OCI-LY7 (cell line): ENCODE measurements around the gene POU2F3. TPM values are rescaled to one million over a fixed set of nuclear protein-coding genes. Genes with fewer than 3 reads are reported as not detected.

Experiments used
- BruUV-seq: library from RNA; stranded (reverse); fragments of 400-500 nt; replicated peaks from 2 replicates; lab custom pipeline; 2021; lab: Mats Ljungman, UMichigan
- CTCF ChIA-PET: fragments of 300-600 bp; sonication (Branson Sonifier 250); formaldehyde crosslinking; loops from one replicate; lab custom pipeline; 2022; ENCODE audit warnings: antibody characterized with exemption; ENCODE audit not compliant: unreplicated experiment; lab: Charles Lee
- POLR2A ChIA-PET: fragments of 300-600 bp; sonication (Branson Sonifier 250); formaldehyde crosslinking; loops from one replicate; lab custom pipeline; 2022; ENCODE audit warnings: antibody characterized with exemption; lab: Charles Lee
- DNase-seq: peaks from one replicate; pipeline ENCODE4 v3.0.0-alpha.2; 2015; ENCODE audit warnings: low spot score
- H2AFZ ChIP-seq: fragments of 200-600 bp; sonication (generic), shearing (Covaris generic); 2 replicates; pipeline ENCODE4 v1.6.1; 2014; ENCODE audit warnings: mild to moderate bottlenecking, antibody characterized with exemption, low read length, moderate library complexity
- H3K27ac ChIP-seq: fragments of 200-600 bp; sonication (generic); 2 replicates; pipeline ENCODE4 v1.5.1; 2014; ENCODE audit warnings: mixed run types, low read depth, mild to moderate bottlenecking, moderate library complexity, low read length, inconsistent platforms; ENCODE audit not compliant: poor library complexity, severe bottlenecking
- H3K36me3 ChIP-seq: fragments of 200-600 bp; sonication (generic); 2 replicates; pipeline ENCODE4 v1.6.1; 2014; ENCODE audit warnings: mild to moderate bottlenecking, antibody characterized with exemption, low read length, moderate library complexity, mixed read lengths; ENCODE audit not compliant: insufficient read depth
- H3K4me1 ChIP-seq: fragments of 200-600 bp; sonication (generic); 2 replicates; pipeline ENCODE4 v1.5.1; 2014; ENCODE audit warnings: mild to moderate bottlenecking, low read length; ENCODE audit not compliant: insufficient read depth, poor library complexity, severe bottlenecking
- H3K4me2 ChIP-seq: fragments of 200-600 bp; sonication (generic); 2 replicates; pipeline ENCODE4 v1.6.1; 2014; ENCODE audit warnings: mild to moderate bottlenecking, low read length
- H3K4me3 ChIP-seq: fragments of 200-600 bp; sonication (generic); 2 replicates; pipeline ENCODE4 v1.5.1; 2014; ENCODE audit warnings: mild to moderate bottlenecking, low read depth, low read length; ENCODE audit not compliant: poor library complexity, severe bottlenecking
- H3K79me2 ChIP-seq: fragments of 200-600 bp; sonication (generic); 2 replicates; pipeline ENCODE4 v1.6.1; 2016; ENCODE audit warnings: low read depth, mild to moderate bottlenecking, low read length, moderate library complexity, mixed read lengths; ENCODE audit not compliant: insufficient read depth
- H3K9me2 ChIP-seq: fragments of 200-600 bp; sonication (generic); 2 replicates; pipeline ENCODE4 v1.6.1; 2016; ENCODE audit warnings: mild to moderate bottlenecking, low read length, mixed read lengths; ENCODE audit not compliant: insufficient read depth
- H3K9me3 ChIP-seq: fragments of 200-600 bp; sonication (generic); 2 replicates; pipeline ENCODE4 v1.6.1; 2014; ENCODE audit warnings: mild to moderate bottlenecking, mixed run types, low read length, mixed read lengths
- H4K20me1 ChIP-seq: fragments of 200-600 bp; sonication (generic); 2 replicates; pipeline ENCODE4 v1.6.1; 2014; ENCODE audit warnings: mild to moderate bottlenecking, antibody characterized with exemption, low read length, moderate library complexity, mixed read lengths; ENCODE audit not compliant: insufficient read depth
- CTCF ChIP-seq: fragments of 200-600 bp; sonication (generic); conservative IDR thresholded peaks from 2 replicates; pipeline ENCODE4 v1.5.1; 2014; ENCODE audit warnings: mild to moderate bottlenecking, antibody characterized with exemption, low read length, moderate library complexity, mixed read lengths
- EZH2phosphoT487 ChIP-seq: fragments of 200-600 bp; sonication (generic); IDR thresholded peaks from 2 replicates; pipeline ENCODE4 v1.6.1; 2018; ENCODE audit warnings: low read depth, borderline replicate concordance, mild to moderate bottlenecking, mixed run types, antibody characterized with exemption, low read length, moderate library complexity, mixed read lengths
- intact Hi-C: fragments of 100-400 bp; cut with micrococcal nuclease; formaldehyde crosslinking; loops from one replicate; pipeline ENCODE4 v1.10.0; 2022; ENCODE audit not compliant: unreplicated experiment
- total RNA-seq, 2 experiments: library from RNA; depleted of rRNA in 1 of 2; stranded (reverse); fragments of >200 nt in 1 of 2; shearing (Covaris generic) in 1 of 2; gene quantifications; 2 replicates each; pipeline ENCODE4 v1.2.3, GENCODE V29; 2014 to 2022

Gene POU2F3
- total RNA-seq, 2 experiments from 2014 or later, result 0.16 TPM; not detected in 1

GRCh38 chr11:120205596-120206161, 34.3 kb upstream of the POU2F3 start:
- Histone ChIP-seq H2AFZ (no peak overlapping the region), H3K9me3 (no peaks in the 10 kb centered on the region), H3K4me1 (peaks cover 9% of the 10 kb centered on the region), H3K79me2 (no peaks in the 10 kb centered on the region), H3K4me3 (no peak overlapping the region), H3K36me3 (no peaks in the 10 kb centered on the region), H3K9me2 (no peaks in the 10 kb centered on the region), H4K20me1 (no peaks in the 10 kb centered on the region), H3K4me2 (no peak overlapping the region), H3K27ac (no peak overlapping the region)
- TF ChIP-seq CTCF (no peak), EZH2phosphoT487 (no peak)
- POLR2A ChIA-PET, result interaction anchor here (0.6 kb wide), 1 partner anchor 167 kb away, joined by 3 read pairs; no protein-coding TSS in a partner anchor
- no peak for DNase-seq
- CTCF ChIA-PET, result no interaction called here
- intact Hi-C loops, result no loop called here
- no TSS peak for BruUV-seq

GRCh38 chr11:120207512-120207911, 32.4 kb upstream of the POU2F3 start:
- CTCF ChIA-PET, result no interaction called here
- no TSS peak for BruUV-seq
- H3K4me2 ChIP-seq, result no peak overlapping the region

More at GRCh38 chr11:120207512-120207911, 32.4 kb upstream of the POU2F3 start:
- Histone ChIP-seq H3K27ac (no peak overlapping the region), H3K9me2 (no peaks in the 10 kb centered on the region), H3K9me3 (no peaks in the 10 kb centered on the region), H4K20me1 (no peaks in the 10 kb centered on the region), H2AFZ (no peak overlapping the region), H3K36me3 (no peaks in the 10 kb centered on the region), H3K79me2 (no peaks in the 10 kb centered on the region), H3K4me3 (no peak overlapping the region), H3K4me1 (peaks cover 14% of the 10 kb centered on the region)
- no peak for DNase-seq
- TF ChIP-seq CTCF (no peak), EZH2phosphoT487 (no peak)
- intact Hi-C loops, result no loop called here
- POLR2A ChIA-PET, result no interaction called here
